NCI-H128 (cell line): Measurements from ENCODE around the gene SYNE2.

Experiments used
- DNase-seq: peaks from one replicate; lab custom pipeline; 2025; ENCODE audit not compliant: unreplicated experiment; lab: John Stamatoyannopoulos, UW

The SYNE2 gene

DNA sequence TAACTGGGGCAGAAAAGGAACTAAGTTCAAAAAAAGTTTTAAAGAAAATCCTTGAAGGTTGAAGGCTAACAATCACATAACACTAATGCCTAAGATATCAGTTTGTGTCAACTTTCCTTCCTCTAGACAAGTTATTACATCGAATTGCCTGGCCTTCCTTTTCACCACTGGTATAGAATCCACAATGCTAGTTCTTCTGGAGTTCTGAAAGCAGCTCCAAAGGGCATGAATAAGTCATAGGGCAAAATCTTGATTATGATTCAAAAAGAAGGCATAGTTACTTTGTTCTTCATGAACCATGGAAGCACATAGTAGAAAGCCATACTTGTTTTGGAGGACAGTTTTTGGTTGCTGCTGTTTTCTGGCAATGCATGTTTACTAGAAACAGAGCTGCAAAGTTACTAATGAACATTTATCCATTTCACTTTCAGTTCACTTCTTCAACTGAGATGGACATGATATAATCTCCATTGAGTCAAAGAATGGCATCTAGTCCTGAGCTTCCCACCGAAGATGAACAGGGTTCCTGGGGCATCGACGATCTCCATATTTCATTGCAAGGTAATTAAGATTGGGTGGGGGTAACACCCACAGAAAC lies 56.0 kb downstream of the SYNE2 start:
- no peak for DNase-seq

DNA sequence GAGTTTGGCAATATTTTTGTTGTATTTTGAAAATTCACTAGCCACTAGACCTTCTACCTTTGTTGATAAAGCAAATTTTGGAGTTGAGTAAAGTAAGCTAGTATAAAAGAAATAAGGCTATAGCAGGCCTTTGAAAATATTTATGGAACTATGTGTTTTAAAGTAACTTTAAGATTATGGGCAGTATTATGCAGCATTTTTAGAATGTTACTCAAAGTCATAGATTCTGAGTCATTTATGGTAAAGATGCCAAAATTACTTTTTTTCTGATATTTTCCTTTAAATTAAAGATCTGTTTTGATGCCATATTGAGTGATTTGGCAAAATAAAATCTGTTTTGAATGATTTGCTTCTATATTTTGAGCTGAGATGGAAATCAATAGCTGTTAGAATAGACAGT lies 57.2 kb downstream of the SYNE2 start:
- no peak for DNase-seq

DNA sequence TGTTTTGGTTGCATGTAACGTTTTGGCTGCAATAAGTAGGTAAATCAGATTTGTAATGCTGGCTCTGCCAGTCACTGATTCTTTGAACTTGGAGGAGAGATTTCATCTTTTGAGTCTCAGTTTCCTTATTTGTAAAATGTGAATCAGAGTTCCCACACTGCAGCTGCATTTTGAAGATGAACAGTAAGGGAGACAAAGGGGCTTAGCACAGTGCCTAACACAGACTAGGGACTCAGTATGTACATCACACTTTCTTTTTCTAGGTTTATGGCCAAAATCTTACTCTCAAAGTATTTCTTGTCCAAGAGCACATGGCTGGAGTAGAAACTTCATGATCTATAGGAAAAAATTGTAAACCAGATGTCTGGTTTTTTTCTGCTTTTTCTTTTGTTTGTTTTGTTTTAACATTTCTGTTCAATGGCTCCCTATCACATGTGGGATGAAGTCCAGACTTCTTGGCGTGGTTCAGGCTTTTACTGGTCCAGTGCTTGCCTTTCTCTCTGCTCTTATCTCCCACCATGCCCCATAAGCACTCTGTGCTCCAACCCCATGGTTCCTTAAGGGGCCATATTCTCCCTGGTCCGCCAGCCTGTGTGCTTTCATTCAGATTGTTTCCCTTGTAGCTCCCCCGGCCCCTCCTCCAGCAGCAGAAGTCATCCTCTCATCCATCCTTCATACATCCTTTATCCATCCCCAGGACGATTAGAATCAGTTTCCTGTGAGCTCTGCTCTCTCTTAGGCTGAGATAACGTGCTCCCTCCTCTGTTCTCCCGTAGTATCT lies 58.0 kb downstream of the SYNE2 start:
- no peak for DNase-seq

DNA sequence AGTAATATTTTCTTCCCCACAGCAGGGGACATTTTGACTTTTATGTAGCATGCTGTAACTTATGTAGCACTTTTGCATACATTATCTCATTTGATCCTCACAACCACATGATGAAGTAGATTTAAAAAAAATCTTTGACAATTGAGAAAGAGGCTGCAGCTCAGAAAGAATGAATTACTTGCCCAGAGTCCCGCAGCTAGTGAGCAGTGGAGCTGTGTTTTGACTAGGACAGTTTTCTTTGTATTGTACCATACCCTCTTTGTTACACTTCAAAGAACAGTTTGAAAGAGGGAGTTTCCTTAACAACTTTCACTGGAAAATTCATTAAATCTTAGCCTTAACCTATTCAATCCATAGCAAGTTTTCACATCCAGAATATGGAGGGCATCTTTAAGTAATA lies 58.6 kb downstream of the SYNE2 start:
- DNase-seq, result no peak

DNA sequence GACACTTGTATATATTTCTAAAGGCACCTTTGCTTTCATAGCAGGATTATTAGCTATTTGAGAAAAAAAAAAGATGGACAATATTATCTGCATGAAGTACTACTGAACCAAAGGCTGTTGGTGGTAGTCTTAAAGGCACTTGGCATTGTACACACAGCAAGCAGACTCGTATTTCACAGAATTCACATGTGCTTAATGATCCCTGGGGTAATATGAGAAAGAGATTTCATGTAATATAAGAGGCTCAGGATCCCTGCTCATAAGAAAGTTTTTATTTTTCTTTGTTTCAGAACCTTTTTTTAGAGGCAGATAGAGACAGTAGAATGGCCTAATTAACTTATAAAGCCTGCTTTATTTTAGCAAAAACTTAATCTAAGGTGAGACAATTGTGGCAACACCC lies 59.5 kb downstream of the SYNE2 start:
- DNase-seq, result no peak

DNA sequence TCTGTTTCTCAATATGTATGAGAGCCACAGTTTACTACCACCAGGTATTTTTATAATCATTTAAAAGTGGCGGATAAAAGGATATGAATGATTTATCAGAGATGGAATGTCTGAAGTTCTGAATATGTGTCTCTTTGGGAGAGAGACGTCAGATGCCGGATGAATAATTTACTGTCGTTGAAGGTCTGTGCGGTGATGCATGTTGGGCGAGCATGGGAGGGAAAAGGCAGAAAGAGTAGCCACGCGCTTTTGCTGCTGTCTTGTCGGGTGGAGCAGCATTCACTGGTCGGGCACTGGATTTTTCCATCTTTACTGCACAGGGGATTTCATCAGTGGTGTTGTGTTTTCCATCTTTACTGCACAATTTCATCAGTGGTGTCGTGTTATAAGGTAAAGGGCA lies 65.6 kb downstream of the SYNE2 start:
- no peak for DNase-seq

DNA sequence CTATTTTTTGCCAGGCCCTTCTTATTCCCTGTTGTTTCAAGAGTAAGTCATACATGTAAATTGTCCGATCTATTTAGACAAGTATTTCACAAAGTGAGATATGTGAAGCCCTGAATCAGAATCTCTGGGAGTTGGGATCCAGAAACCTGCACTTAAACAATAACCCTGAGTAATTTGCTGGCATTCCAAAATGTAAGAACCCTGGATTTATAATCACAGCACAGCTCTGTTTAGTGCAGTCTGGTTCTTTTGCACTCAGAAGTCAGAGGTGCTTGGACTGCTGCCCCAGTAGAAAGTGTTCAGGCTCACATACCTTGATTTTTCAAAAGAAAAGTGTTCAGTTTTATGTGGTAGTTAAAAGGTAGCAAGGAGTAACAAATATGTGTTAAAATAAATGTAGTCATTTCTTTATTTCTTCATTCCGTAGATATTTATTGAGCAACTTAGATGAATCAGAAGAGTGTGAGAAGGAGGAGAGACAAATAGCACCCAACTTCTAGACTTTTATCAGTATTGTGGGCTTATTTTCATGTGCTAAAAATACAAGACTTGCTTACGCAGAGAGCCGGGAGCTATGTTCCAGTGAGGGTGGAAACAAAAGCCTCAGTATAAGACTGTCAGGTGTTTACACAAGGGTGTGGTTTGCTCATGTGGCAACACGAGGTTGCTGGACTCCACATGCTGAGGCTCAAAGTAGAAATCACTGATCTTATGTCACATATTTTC lies 70.1 kb downstream of the SYNE2 start:
- no peak for DNase-seq

DNA sequence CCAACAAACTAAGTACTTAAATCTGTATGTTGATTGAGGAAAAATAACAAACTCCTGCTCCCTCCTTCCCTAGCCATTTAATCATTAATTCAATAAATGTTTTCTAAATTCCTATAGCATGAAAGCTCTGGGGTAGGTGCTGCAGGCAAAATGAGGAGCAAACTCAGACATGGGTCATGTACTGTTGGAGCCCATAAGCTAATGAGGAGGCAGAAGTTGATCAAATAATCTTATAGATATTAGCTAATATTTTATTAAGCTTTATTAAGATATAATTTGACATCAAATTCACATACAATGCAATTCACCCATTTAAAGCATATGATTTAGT lies 70.6 kb downstream of the SYNE2 start:
- DNase-seq, result no peak

DNA sequence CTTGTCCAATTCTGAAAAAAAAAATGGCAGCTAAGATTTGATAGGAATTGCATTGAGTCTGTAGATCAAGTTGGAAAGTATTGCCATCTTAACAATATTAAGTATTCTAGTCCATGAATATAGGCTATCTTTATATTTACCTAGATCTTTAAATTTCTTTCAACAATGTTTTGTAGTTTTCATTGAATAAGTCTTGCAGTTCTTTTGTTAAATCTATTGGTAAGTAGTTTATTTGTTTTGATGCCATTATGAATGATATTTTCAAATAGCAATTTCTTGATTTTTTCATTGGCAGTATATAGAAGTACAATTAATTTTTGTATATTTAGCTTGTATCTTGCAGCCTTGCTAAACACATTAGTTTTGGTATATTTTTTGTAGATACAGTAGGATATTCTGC lies 71.6 kb downstream of the SYNE2 start:
- DNase-seq, result no peak

DNA sequence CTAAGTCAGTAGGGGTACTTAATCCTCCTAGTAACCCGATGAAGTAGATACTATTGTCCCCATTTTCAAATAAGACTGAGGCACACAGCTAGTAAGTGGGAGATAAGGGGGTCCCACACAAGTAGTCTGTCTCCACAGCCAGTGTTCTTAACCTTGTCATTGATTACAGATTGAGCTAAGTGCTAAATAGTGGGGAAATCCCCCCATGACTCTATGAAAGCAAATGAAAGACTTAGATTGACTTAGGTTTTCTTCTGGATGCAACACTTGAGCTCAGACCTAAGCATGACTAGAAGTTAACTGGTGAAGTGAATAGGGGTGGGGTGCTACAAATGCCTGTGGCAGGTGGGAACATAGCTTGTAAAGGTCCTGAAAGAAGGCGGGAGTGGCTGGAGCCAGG lies 73.8 kb downstream of the SYNE2 start:
- no peak for DNase-seq

DNA sequence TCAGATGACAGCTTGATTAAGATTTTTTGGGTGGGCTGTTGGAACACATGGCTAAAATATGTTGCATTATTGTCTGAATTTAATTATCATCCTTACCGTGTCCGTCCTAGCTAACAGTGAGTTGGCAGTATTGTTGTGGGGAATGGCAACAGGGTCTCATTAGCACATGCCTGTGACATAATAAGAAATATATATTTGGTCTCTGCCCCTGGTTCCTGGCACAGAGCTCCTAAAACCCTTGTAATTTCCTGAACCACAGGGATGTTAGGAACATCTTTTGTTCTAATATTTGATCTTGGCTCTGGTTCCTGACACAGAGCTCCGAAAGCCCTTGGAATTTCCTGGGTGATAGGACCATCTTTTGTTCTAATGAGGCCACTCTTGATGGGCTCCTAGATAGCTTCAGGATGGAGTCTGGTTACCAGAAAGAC lies 76.0 kb downstream of the SYNE2 start:
- no peak for DNase-seq

DNA sequence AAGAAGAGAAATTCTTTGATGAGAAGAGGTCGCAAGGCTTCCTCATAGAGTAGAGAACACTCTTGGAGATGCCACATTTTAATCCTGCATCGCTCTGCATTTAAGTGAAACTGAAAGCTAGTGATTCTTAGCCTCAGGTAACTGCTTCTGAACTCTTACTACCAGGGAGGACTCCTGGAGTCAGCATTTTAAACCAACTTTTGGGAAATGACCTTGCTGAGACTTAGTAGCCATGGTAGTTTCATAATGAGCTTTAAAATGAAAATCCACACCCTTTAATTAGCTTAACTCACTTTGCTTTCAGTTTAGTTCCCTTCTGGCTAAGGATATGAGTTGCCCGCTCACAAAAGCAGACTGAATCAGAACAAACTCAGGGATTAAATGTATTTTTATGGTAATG lies 80.3 kb downstream of the SYNE2 start:
- DNase-seq, result no peak

DNA sequence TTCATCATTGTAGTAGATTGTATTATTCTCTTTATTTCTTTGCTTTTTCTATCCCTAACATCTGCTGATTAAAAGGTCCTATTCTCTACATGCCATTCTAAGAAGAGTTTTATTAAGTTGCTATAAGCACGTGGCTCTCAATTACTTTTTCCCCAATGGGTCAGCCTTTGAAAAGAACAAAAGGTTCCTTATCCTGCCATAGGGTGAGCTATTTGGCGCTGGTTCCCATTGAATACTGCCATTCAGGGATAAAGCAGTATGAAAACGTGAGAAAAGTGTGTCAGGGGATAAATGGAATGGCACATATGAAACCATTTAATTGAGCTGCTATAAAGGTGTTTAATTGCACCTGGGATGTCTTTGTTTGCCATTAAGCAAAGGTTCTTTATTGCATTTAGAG lies 80.9 kb downstream of the SYNE2 start:
- DNase-seq, result no peak

DNA sequence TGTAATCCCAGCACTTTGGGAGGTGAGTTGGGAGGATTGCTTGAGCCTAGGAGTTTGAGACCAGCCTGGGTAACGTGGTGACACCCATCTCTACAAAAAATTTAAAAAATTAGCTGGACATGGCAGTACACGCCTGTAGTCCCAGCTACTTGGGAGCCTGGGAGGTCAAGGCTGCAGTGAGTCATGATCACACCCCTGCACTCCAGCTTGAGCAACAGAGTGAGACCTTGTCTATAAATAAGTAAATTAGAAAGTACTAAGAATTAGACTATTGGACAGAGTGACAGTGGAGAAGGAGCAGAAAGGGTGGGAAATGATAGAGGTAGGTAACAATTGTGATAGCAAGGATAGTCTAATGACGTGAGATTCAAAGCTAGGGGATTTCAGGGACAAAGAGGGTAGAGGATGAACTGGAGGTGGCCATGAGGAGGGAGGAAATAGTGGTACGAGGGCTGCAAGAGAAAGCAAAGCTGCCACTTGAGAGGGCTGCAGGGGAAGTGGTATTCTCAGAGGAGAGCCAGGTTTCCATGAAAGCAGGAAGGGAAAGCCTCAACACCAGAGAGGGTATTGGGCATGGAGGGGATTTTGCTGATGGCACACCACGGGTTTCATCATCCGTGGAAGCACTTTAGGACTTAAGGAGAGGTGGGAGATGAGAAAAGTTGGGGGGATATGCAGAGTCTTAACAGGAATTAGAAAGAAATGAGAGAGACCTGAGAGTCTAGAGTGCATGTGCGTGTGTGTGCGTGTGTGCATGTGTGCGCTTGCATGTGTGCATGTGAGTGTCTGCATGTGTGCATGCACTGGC lies 85.6 kb downstream of the SYNE2 start:
- DNase-seq, result no peak

DNA sequence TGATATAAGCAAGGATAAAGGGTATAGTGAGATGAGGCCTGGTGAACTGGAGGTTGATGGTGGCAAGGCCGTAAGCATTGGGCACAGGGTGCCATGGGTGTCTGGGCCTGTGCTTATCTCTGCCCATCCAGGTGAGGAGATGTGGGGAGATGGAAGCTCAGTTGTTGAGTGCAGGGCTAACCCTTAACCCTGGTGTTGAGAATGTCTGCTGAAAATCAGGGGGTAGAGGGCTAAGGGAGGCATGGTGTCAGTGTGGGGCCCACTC lies 86.1 kb downstream of the SYNE2 start:
- DNase-seq, result no peak

DNA sequence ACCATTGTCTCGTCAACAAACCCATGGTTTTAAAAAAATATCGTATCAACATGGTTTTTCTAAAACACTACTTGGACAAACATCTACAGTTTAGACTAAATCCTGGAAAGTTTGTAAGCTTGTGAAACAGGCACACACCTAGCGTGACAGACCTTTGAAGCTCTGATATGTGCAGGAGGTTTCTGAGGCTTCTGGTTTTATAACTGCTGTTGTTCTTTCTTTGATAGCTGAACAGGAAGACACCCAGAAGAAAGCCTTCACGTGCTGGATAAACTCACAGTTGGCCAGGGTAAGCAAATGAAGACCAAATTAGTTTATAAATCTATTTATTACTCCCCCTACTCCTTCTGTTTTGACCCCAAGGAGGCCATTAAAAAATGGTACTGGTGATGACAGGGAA lies 87.6 kb downstream of the SYNE2 start:
- DNase-seq, result no peak

DNA sequence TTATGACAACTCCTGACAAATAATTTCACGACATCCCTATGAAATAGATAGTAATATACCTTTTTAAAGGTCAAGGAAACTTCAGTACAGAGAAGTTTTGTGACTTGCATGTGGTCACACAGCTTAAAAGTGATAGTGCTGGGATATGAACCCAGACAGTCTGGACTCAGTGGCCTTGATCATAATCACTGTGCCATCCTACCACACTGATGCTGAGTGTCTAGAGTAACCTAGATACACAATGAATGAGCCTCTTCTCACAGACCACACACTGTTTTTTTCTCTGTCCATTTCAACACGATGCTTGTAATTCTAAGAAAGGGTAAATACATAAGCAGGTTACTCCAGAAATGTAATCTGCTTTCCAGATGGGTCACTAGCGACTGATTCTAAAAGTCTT lies 88.2 kb downstream of the SYNE2 start:
- no peak for DNase-seq

DNA sequence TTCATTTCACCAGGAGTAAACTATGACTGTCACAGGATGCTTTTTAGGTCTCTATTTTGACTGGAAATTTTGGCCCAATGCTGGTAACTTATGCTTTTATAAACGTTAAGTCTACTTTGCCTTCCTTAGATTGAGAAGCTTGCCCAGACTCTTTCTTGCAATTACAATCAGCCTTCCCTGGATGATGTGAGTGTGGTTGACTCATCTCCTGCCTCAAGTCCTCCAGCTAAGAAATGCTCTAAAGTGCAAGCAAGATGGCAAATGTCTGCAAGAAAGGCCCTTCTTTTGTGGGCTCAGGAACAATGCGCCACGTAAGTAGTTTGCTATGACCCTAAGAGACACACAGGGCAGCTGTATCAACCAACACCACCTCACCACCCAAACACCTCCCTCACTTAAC lies 96.9 kb downstream of the SYNE2 start:
- no peak for DNase-seq

DNA sequence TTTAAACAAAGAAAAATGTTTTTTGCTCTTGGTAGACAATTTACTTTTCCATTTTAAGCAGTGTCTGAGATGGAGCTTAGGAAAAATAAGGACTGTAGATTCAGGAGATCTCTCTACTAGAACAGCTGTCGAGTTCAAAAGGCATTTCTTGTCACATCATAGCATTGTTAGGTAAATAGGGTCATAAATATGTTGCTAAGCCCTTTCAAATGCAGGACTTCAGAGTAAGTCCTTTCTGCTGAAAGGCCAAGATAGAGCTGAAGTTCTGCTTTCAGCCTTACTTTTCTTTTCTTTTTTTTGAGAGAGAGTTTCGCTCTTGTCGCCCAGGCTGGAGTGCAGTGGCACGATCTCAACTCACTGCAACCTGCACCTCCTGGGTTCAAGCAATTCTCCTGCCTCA lies 98.2 kb downstream of the SYNE2 start:
- DNase-seq, result no peak

DNA sequence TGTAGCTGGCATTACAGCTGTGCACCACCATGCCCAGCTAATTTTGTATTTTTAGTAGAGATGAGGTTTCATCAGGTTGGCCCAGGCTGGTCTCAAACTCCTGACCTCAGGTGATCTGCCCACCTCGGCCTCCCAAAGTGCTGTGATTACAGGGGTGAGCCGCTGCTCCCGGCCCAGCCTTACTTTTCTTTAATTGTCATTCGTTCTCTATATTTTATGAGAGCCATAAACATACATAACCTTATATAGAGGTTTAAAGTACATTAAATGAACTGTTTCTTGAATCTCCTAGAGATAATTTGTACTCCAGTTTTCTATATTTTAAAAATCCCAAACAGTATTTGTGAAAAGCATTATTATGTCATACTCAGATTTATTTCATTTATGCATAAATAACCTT lies 98.6 kb downstream of the SYNE2 start:
- DNase-seq, result no peak

DNA sequence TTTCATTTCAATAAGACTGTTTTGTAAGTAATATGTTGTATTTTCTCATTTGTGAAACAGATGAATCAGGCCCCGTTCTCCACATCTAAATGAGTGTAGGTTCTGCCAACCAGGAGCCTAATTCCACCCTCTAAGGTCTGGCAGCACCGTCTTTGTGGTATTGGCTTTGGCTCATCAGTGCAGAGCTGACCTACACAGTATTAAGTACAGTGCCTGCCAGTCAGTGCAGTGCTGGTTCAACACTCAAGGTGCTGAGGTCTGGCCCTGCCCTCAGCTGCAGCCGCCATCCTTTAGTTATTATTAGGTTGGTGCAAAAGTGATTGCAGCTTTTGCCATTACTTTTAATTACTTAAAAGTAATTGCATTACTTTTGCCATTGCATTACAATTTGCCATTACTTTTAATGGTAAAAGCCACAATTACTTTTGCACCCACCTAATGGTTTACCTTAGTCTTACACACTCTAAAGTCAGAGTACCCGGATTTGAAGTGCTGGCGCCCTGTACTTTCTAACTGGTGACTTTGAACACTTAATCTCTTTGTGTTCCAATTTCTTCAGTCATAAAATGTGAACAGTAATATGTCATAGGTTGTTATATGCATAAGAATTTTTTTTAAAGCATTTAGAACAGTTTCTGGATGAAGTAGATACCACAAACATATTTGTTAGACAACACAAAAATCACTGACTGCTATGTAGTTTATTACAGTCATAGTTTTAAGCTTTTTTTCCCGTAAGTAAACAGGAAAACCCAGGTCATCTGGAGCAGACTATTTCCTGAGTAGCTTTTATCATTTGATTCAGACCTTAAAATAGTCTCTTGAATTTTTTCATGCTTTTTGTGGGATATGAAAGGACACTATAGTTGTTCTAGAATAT lies 99.5 kb downstream of the SYNE2 start:
- no peak for DNase-seq
